Parathyroid adenoma (tissue), 2 donors: Measurements from ENCODE around the gene ROBO1.

Experiments
- H2AFZ ChIP-seq: fragments of 300-600 bp; sonication (generic); one replicate; pipeline ENCODE4 v1.7.0; 2017; ENCODE audit warnings: antibody characterized with exemption, mild to moderate bottlenecking
- H3K27ac ChIP-seq: fragments of 300-600 bp; sonication (generic); one replicate; pipeline ENCODE4 v1.7.0; 2017
- H3K27me3 ChIP-seq: fragments of 300-600 bp; sonication (generic); one replicate; pipeline ENCODE4 v1.7.0; 2017; ENCODE audit warnings: low read length; ENCODE audit not compliant: control insufficient read depth, insufficient read depth
- H3K36me3 ChIP-seq: fragments of 300-600 bp; sonication (generic); one replicate; pipeline ENCODE4 v1.7.0; 2017; ENCODE audit warnings: low read length; ENCODE audit not compliant: control insufficient read depth, insufficient read depth
- H3K4me1 ChIP-seq: fragments of 300-600 bp; sonication (generic); one replicate; pipeline ENCODE4 v1.7.0; 2017; ENCODE audit warnings: control low read depth
- H3K4me2 ChIP-seq: fragments of 300-600 bp; sonication (generic); one replicate; pipeline ENCODE4 v1.7.0; 2017; ENCODE audit warnings: low read length
- H3K4me3 ChIP-seq: fragments of 300-600 bp; sonication (generic); one replicate; pipeline ENCODE4 v1.7.0; 2017; ENCODE audit warnings: low read depth, low read length
- H3K79me2 ChIP-seq: fragments of 300-600 bp; sonication (generic); one replicate; pipeline ENCODE4 v1.7.0; 2017; ENCODE audit warnings: control low read depth
- H3K9ac ChIP-seq: fragments of 300-600 bp; sonication (generic); one replicate; pipeline ENCODE4 v1.7.0; 2017; ENCODE audit warnings: mild to moderate bottlenecking
- H3K9me3 ChIP-seq: fragments of 300-600 bp; sonication (generic); one replicate; pipeline ENCODE4 v1.7.0; 2017; ENCODE audit warnings: low read length; ENCODE audit not compliant: control insufficient read depth
- TF ChIP-seq, protein P1 (sequence below): fragments of 300-600 bp; sonication (generic); IDR thresholded peaks from one replicate; pipeline ENCODE4 v1.7.0; 2017; ENCODE audit warnings: antibody characterized with exemption, mild to moderate bottlenecking
- donor health status: primary hyperparathyroidism.

ROBO1 gene

GRCh38 chr3:78781351-78781750 is 986.4 kb downstream of the ROBO1 start:
- TF ChIP-seq, protein P1, sequence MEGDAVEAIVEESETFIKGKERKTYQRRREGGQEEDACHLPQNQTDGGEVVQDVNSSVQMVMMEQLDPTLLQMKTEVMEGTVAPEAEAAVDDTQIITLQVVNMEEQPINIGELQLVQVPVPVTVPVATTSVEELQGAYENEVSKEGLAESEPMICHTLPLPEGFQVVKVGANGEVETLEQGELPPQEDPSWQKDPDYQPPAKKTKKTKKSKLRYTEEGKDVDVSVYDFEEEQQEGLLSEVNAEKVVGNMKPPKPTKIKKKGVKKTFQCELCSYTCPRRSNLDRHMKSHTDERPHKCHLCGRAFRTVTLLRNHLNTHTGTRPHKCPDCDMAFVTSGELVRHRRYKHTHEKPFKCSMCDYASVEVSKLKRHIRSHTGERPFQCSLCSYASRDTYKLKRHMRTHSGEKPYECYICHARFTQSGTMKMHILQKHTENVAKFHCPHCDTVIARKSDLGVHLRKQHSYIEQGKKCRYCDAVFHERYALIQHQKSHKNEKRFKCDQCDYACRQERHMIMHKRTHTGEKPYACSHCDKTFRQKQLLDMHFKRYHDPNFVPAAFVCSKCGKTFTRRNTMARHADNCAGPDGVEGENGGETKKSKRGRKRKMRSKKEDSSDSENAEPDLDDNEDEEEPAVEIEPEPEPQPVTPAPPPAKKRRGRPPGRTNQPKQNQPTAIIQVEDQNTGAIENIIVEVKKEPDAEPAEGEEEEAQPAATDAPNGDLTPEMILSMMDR: no peak
- H2AFZ ChIP-seq: no peak overlapping the region
- no peaks in the 10 kb centered on the region for H3K27me3 ChIP-seq
- no peaks in the 10 kb centered on the region for H3K36me3 ChIP-seq
- H3K9ac ChIP-seq: no peak overlapping the region
- H3K4me1 ChIP-seq: no peaks in the 10 kb centered on the region
- no peak overlapping the region for H3K4me3 ChIP-seq
- no peaks in the 10 kb centered on the region for H3K9me3 ChIP-seq
- no peaks in the 10 kb centered on the region for H3K79me2 ChIP-seq
- H3K4me2 ChIP-seq: no peak overlapping the region
- H3K27ac ChIP-seq: no peak overlapping the region

- no peak overlapping the region for H3K27ac ChIP-seq
- H3K36me3 ChIP-seq: no peaks in the 10 kb centered on the region
- no peak overlapping the region for H2AFZ ChIP-seq
- no peaks in the 10 kb centered on the region for H3K9me3 ChIP-seq
- TF ChIP-seq, protein P1: no peak
- no peak overlapping the region for H3K4me2 ChIP-seq
- no peak overlapping the region for H3K9ac ChIP-seq
- H3K4me3 ChIP-seq: no peak overlapping the region
- H3K79me2 ChIP-seq: no peaks in the 10 kb centered on the region
- H3K4me1 ChIP-seq: no peaks in the 10 kb centered on the region
- H3K27me3 ChIP-seq: no peaks in the 10 kb centered on the region
Observed at GRCh38 chr3:78765671-78766485, 1001.9 kb downstream of the ROBO1 start.

- TF ChIP-seq, protein P1: no peak
Observed at GRCh38 chr3:78764634-78765033, 1003.2 kb downstream of the ROBO1 start.

DNA sequence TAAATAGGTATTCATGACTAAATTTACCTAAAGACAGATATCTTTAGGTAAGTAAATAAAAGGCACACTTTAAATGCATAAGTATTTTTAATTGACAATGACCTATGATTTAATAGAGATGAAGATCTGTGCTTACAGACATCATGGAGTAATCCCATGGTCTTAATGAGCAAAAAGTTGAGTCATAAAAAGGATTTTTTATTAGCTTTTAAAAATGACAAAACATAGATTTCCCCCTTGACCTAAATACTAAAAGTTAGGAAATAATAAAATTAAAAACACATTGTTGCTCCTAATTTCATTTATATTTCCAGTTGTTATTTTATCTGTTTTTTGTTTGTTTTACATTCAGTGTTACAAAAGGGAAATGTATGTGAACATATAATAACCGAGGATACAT is 1005.7 kb downstream of the ROBO1 start:
- Histone ChIP-seq H3K79me2 (no peaks in the 10 kb centered on the region), H3K4me3 (no peak overlapping the region), H3K27me3 (no peaks in the 10 kb centered on the region), H3K9ac (no peak overlapping the region), H3K36me3 (no peaks in the 10 kb centered on the region), H3K4me2 (no peak overlapping the region), H3K9me3 (no peaks in the 10 kb centered on the region), H2AFZ (no peak overlapping the region), H3K4me1 (no peaks in the 10 kb centered on the region), H3K27ac (no peak overlapping the region)
- TF ChIP-seq, protein P1: no peak

More at GRCh38 chr3:78764634-78765033, 1003.2 kb downstream of the ROBO1 start:
- Histone ChIP-seq H3K27ac (no peak overlapping the region), H3K4me1 (no peaks in the 10 kb centered on the region), H3K27me3 (no peaks in the 10 kb centered on the region), H3K9me3 (no peaks in the 10 kb centered on the region), H3K4me2 (no peak overlapping the region), H2AFZ (no peak overlapping the region), H3K79me2 (no peaks in the 10 kb centered on the region), H3K9ac (no peak overlapping the region), H3K36me3 (no peaks in the 10 kb centered on the region), H3K4me3 (no peak overlapping the region)

- Histone ChIP-seq H3K9me3 (no peaks in the 10 kb centered on the region), H3K4me3 (no peak overlapping the region), H3K4me2 (no peak overlapping the region), H3K79me2 (no peaks in the 10 kb centered on the region), H3K9ac (no peak overlapping the region), H2AFZ (no peak overlapping the region), H3K27ac (no peak overlapping the region), H3K36me3 (no peaks in the 10 kb centered on the region), H3K4me1 (no peaks in the 10 kb centered on the region), H3K27me3 (no peaks in the 10 kb centered on the region)
- TF ChIP-seq, protein P1: no peak
Observed at GRCh38 chr3:78761126-78761525, 1006.7 kb downstream of the ROBO1 start.
